ENCODE data around the gene FBXO38.

GRCh38 chr5:148378670-148379069 is 5.1 kb upstream of the FBXO38 start:
- TF ChIP-seq POLR2A (IDR thresholded peaks at IDR 0.05) (no peak), CTCF (IDR thresholded peaks at IDR 0.05) (no peak)
